COR-L47 (cell line): ENCODE results near the gene TMEM175.

Source experiments
- DNase-seq: peaks from one replicate; lab custom pipeline; 2025; lab: John Stamatoyannopoulos, UW

The TMEM175 gene

GRCh38 chr4:931960-932712 is at the start of gene TMEM175, which contains the start of gene GAK:
Gene TMEM175, plus strand, starts transcription at chr4:932460. Its CDS starts 15,280 bp downstream, at chr4:947740.
Gene GAK, minus strand, starts transcription at chr4:932316. Its CDS starts 129 bp downstream, at chr4:932187.
- DNase-seq = peak; percentile 91

GRCh38 chr4:882646-883045 is 49.6 kb upstream of the TMEM175 start:
- no peak for DNase-seq

GRCh38 chr4:883377-884095 is 48.7 kb upstream of the TMEM175 start:
- DNase-seq = no peak

GRCh38 chr4:884259-884658 is 48.0 kb upstream of the TMEM175 start:
- DNase-seq = no peak

- DNase-seq = no peak
These were observed 47.4 kb upstream of the TMEM175 start for GRCh38 chr4:884896-885295.

- DNase-seq = no peak
These were observed 46.9 kb upstream of the TMEM175 start for GRCh38 chr4:885353-885752.

GRCh38 chr4:886244-886643 is 46.0 kb upstream of the TMEM175 start:
- DNase-seq = no peak

- no peak for DNase-seq
These were observed 45.1 kb upstream of the TMEM175 start for GRCh38 chr4:887034-887763.

- DNase-seq = no peak
These were observed 44.2 kb upstream of the TMEM175 start for GRCh38 chr4:888029-888428.

- DNase-seq = no peak
These were observed 42.7 kb upstream of the TMEM175 start for GRCh38 chr4:889516-889915.

- DNase-seq = no peak
These were observed 42.1 kb upstream of the TMEM175 start for GRCh38 chr4:890036-890695.

GRCh38 chr4:891747-892146 is 40.5 kb upstream of the TMEM175 start:
- DNase-seq = no peak

- no peak for DNase-seq
These were observed 39.5 kb upstream of the TMEM175 start for GRCh38 chr4:892780-893179.

GRCh38 chr4:893276-893994 is 38.8 kb upstream of the TMEM175 start:
- DNase-seq = no peak

- DNase-seq = no peak
These were observed 38.1 kb upstream of the TMEM175 start for GRCh38 chr4:893995-894705.

- DNase-seq = no peak
These were observed 36.7 kb upstream of the TMEM175 start for GRCh38 chr4:895596-895995.

GRCh38 chr4:896216-896615 is 36.0 kb upstream of the TMEM175 start:
- DNase-seq = no peak

GRCh38 chr4:896630-897029 is 35.6 kb upstream of the TMEM175 start:
- DNase-seq = no peak

- DNase-seq = no peak
These were observed 34.1 kb upstream of the TMEM175 start for GRCh38 chr4:898123-898522.

GRCh38 chr4:898869-899555 is 33.2 kb upstream of the TMEM175 start:
- no peak for DNase-seq
